Sigmoid colon (tissue), 3 donors: Measurements from ENCODE around the gene SPATA3.

Experiments used
- CTCF ChIP-seq, 4 experiments: fragments of 450-650 bp in 3 of 4; fragments of 200-600 bp in 1 of 4; IDR thresholded peaks; one replicate each; pipeline ENCODE4 v1.5.1; 2016 to 2019; ENCODE audit warnings: antibody characterized with exemption in 4 of 4, mild to moderate bottlenecking in 3 of 4, moderate library complexity in 2 of 4
- POLR2A ChIP-seq, 2 donors: fragments of 450-650 bp; IDR thresholded peaks; one replicate each; pipeline ENCODE4 v1.6.1; 2016; ENCODE audit warnings: antibody characterized with exemption in 2 of 2, mild to moderate bottlenecking in 2 of 2, moderate library complexity in 2 of 2

- TF ChIP-seq CTCF (IDR thresholded peaks at IDR 0.05) = no peak
- no peak for TF ChIP-seq POLR2A (IDR thresholded peaks at IDR 0.05)
These were observed 3.0 kb downstream of the SPATA3 start for GRCh38 chr2:230998882-230999281.
